Liver (tissue), 3 donors: ENCODE measurements around the gene VWF.

Source experiments
- ATF3 ChIP-seq: IDR thresholded peaks from 2 replicates; pipeline ENCODE4 v1.6.1; 2016; ENCODE audit warnings: antibody characterized with exemption
- RAD21 ChIP-seq, 2 donors: IDR thresholded peaks; 2 replicates each; pipeline ENCODE4 v1.6.1; 2016; ENCODE audit warnings: antibody characterized with exemption in 2 of 2, mild to moderate bottlenecking in 2 of 2
- SP1 ChIP-seq: IDR thresholded peaks from 2 replicates; pipeline ENCODE4 v1.6.1; 2018; ENCODE audit warnings: antibody characterized with exemption, mild to moderate bottlenecking
- TAF1 ChIP-seq: conservative IDR thresholded peaks from 2 replicates; pipeline ENCODE4 v1.6.1; 2016; ENCODE audit warnings: antibody characterized with exemption, mild to moderate bottlenecking
- TF ChIP-seq, protein P1 (sequence below): fragments of 150-350 bp; IDR thresholded peaks from 2 replicates; pipeline ENCODE4 v1.5.1; 2017; ENCODE audit warnings: improper control_type of control experiment, low read depth, low read length; ENCODE audit not compliant: missing input control
- donor health status: healthy.
- donor health status: healthy.

- TF ChIP-seq, protein P1, sequence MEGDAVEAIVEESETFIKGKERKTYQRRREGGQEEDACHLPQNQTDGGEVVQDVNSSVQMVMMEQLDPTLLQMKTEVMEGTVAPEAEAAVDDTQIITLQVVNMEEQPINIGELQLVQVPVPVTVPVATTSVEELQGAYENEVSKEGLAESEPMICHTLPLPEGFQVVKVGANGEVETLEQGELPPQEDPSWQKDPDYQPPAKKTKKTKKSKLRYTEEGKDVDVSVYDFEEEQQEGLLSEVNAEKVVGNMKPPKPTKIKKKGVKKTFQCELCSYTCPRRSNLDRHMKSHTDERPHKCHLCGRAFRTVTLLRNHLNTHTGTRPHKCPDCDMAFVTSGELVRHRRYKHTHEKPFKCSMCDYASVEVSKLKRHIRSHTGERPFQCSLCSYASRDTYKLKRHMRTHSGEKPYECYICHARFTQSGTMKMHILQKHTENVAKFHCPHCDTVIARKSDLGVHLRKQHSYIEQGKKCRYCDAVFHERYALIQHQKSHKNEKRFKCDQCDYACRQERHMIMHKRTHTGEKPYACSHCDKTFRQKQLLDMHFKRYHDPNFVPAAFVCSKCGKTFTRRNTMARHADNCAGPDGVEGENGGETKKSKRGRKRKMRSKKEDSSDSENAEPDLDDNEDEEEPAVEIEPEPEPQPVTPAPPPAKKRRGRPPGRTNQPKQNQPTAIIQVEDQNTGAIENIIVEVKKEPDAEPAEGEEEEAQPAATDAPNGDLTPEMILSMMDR = no peak
- TF ChIP-seq TAF1 = no peak
- TF ChIP-seq ATF3 = no peak
- no peak for TF ChIP-seq RAD21 (IDR thresholded peaks at IDR 0.05)
- no peak for TF ChIP-seq SP1
Measured at GRCh38 chr12:5925646-5926045, 198.8 kb downstream of the VWF start.
